KMS-11 (cell line): ENCODE results near the gene RASSF5.

Experiments used
- H2AFZ ChIP-seq: fragments of 200-600 bp; sonication (generic); 2 replicates; pipeline ENCODE4 v1.6.1; 2016; ENCODE audit warnings: antibody characterized with exemption, mixed run types, low read depth
- H3K27ac ChIP-seq: fragments of 200-600 bp; sonication (generic); 2 replicates; pipeline ENCODE4 v1.6.1; 2016; ENCODE audit warnings: mild to moderate bottlenecking, mixed run types
- H3K27me3 ChIP-seq: fragments of 200-600 bp; sonication (generic); 2 replicates; pipeline ENCODE4 v1.6.1; 2017; ENCODE audit warnings: mild to moderate bottlenecking, low read depth, mixed run types, moderate library complexity; ENCODE audit not compliant: insufficient read depth
- H3K36me3 ChIP-seq: fragments of 200-600 bp; sonication (generic); 2 replicates; pipeline ENCODE4 v1.6.1; 2017; ENCODE audit warnings: mild to moderate bottlenecking, mixed run types; ENCODE audit not compliant: insufficient read depth
- H3K4me1 ChIP-seq: fragments of 200-600 bp; sonication (generic); 2 replicates; pipeline ENCODE4 v1.6.1; 2016; ENCODE audit warnings: mild to moderate bottlenecking, low read depth, mixed run types; ENCODE audit not compliant: poor library complexity, severe bottlenecking
- H3K4me2 ChIP-seq: fragments of 200-600 bp; sonication (generic); 2 replicates; pipeline ENCODE4 v1.7.0; 2016; ENCODE audit warnings: mild to moderate bottlenecking, mixed run types
- H3K4me3 ChIP-seq: fragments of 200-600 bp; sonication (generic); IDR thresholded peaks from 2 replicates; pipeline ENCODE4 v1.6.1; 2017; ENCODE audit warnings: low read depth, low read length, mixed read lengths; ENCODE audit not compliant: insufficient read depth
- H3K79me2 ChIP-seq: fragments of 200-600 bp; sonication (generic); 2 replicates; pipeline ENCODE4 v1.6.1; 2016; ENCODE audit warnings: low read depth, mixed run types; ENCODE audit not compliant: insufficient read depth
- H3K9ac ChIP-seq: fragments of 200-600 bp; sonication (generic); 2 replicates; pipeline ENCODE4 v1.6.1; 2016; ENCODE audit warnings: mild to moderate bottlenecking, mixed run types
- H4K20me1 ChIP-seq: fragments of 200-600 bp; sonication (generic); 2 replicates; pipeline ENCODE4 v1.6.1; 2016; ENCODE audit warnings: mild to moderate bottlenecking, mixed run types; ENCODE audit not compliant: insufficient read depth
- CTCF ChIP-seq: fragments of 200-600 bp; sonication (generic); conservative IDR thresholded peaks from 2 replicates; pipeline ENCODE4 v1.6.1; 2017; ENCODE audit warnings: low read depth, mild to moderate bottlenecking, antibody characterized with exemption, low read length, moderate library complexity, mixed read lengths

RASSF5 gene

DNA sequence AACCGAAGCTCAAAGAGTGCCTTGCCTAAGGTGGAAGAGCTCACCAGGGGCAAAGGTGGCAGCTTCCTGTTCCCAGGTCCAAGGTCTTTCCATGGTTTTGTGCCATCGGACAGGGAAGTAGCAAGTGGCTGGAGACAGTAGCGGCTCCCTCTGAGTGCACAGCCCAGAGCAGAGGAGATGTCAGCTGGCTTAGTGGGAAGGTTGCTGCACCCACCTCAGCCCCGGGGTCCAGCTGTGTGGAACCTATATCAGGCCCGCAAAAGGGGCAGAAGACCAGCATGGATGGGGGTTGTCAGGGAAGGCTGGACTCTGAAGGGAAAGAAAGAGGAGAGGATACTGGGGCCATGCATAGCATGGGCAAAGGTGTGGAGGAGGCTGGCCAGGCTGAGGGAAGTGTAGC, 30.2 kb upstream of the RASSF5 start:
- Histone ChIP-seq H2AFZ (no peak overlapping the region), H4K20me1 (no peaks in the 10 kb centered on the region), H3K27me3 (no peaks in the 10 kb centered on the region), H3K4me1 (peaks cover 38% of the 10 kb centered on the region), H3K4me3 (no peak overlapping the region), H3K36me3 (0 out of 2 replicates have a peak, but pooled peaks cover 4% of the 10 kb centered on the region), H3K27ac (no peak overlapping the region), H3K79me2 (peaks cover 5% of the 10 kb centered on the region; the same call in 1 of the 2 replicates), H3K9ac (no peak overlapping the region), H3K4me2 (no peak overlapping the region)
- no peak for TF ChIP-seq CTCF

- Histone ChIP-seq H3K9ac (no peak overlapping the region), H3K4me1 (peaks cover 31% of the 10 kb centered on the region), H3K4me3 (no peak overlapping the region), H2AFZ (no peak overlapping the region), H3K4me2 (no peak overlapping the region), H3K36me3 (0 out of 2 replicates have a peak, but pooled peaks cover 4% of the 10 kb centered on the region), H3K79me2 (no peaks in the 10 kb centered on the region; the same call in 1 of the 2 replicates), H3K27ac (no peak overlapping the region), H4K20me1 (no peaks in the 10 kb centered on the region), H3K27me3 (no peaks in the 10 kb centered on the region)
- no peak for TF ChIP-seq CTCF
Observed at GRCh38 chr1:206477581-206478380, 29.6 kb upstream of the RASSF5 start.

- Histone ChIP-seq H3K27ac (no peak overlapping the region), H2AFZ (no peak overlapping the region), H3K36me3 (0 out of 2 replicates have a peak, but pooled peaks cover 4% of the 10 kb centered on the region), H3K27me3 (no peaks in the 10 kb centered on the region), H3K79me2 (no peaks in the 10 kb centered on the region), H3K4me3 (no peak overlapping the region), H3K4me1 (peaks cover 29% of the 10 kb centered on the region), H4K20me1 (no peaks in the 10 kb centered on the region), H3K9ac (no peak overlapping the region), H3K4me2 (no peak overlapping the region)
- TF ChIP-seq CTCF, result no peak
Observed at GRCh38 chr1:206478746-206479145, 28.6 kb upstream of the RASSF5 start.

- peak; percentile 97 for TF ChIP-seq CTCF
- no peaks in the 10 kb centered on the region for H4K20me1 ChIP-seq
- H3K4me3 ChIP-seq, result no peak overlapping the region
- no peaks in the 10 kb centered on the region for H3K27me3 ChIP-seq
- H3K27ac ChIP-seq, result no peak overlapping the region
- 0 out of 2 replicates have a peak, but pooled peaks cover 4% of the 10 kb centered on the region for H3K36me3 ChIP-seq
- H3K79me2 ChIP-seq, result no peaks in the 10 kb centered on the region
- H2AFZ ChIP-seq, result no peak overlapping the region
- H3K4me1 ChIP-seq, result peaks cover 23% of the 10 kb centered on the region
- no peak overlapping the region for H3K9ac ChIP-seq
- H3K4me2 ChIP-seq, result no peak overlapping the region
Observed at GRCh38 chr1:206479183-206480125, 27.9 kb upstream of the RASSF5 start.
